Pancreas (tissue), 10 donors: ENCODE measurements around the gene RFTN2. TPM values are rescaled to one million over a fixed set of nuclear protein-coding genes. Genes with fewer than 3 reads are reported as not detected.
"Not testable (repeated sequence)": the region's sequence is repeated elsewhere in the genome, so short reads cannot be mapped to it uniquely, and the experiment has no call there.

Source experiments
- ATAC-seq, 4 donors: fragments of 200-7000 bp; cut with Tn5 transposase; one replicate each; pipeline versions ENCODE4 v1.8.0 to v1.9.1; 2020; ENCODE audit warnings: mild to moderate bottlenecking in 4 of 4, moderate library complexity in 4 of 4
- DNase-seq, 6 donors: peaks; one replicate each; pipeline ENCODE4 v3.0.0-alpha.2; 2020
- FAIRE-seq: peaks from 2 replicates; lab custom pipeline; 2012; peaks lifted over from hg19 to GRCh38; lab: Jason Lieb, UNC
- H3K27ac ChIP-seq, 4 donors: fragments of 200-600 bp; sonication (generic); 1 replicate in 3 of 4; 2 replicates in 1 of 4; pipeline versions ENCODE4 v1.5.0 to v1.8.0; 2020
- H3K27me3 ChIP-seq, 4 donors: fragments of 200-600 bp; one replicate each; pipeline ENCODE4 v1.8.0; 2021
- H3K36me3 ChIP-seq, 3 donors: fragments of 200-600 bp; sonication (generic) in 1 of 3; one replicate each; pipeline versions ENCODE4 v1.5.0 to v1.8.0; 2020 to 2021
- H3K4me1 ChIP-seq, 3 donors: fragments of 200-600 bp; one replicate each; pipeline ENCODE4 v1.8.0; 2021
- H3K4me3 ChIP-seq, 4 donors: fragments of 200-600 bp; sonication (generic) in 2 of 4; one replicate each; pipeline versions ENCODE4 v1.5.0 to v1.8.0; 2020 to 2021
- H3K9me3 ChIP-seq, 4 donors: fragments of 200-600 bp; one replicate each; pipeline ENCODE4 v1.8.0; 2021
- CTCF ChIP-seq, 4 donors: fragments of 200-600 bp; sonication (generic) in 3 of 4; IDR thresholded peaks; one replicate each; pipeline versions ENCODE4 v1.5.0 to v1.8.0; 2021; ENCODE audit warnings: antibody characterized with exemption in 4 of 4
- WGBS, 2 donors: extraction: QIAGEN DNeasy Blood & Tissue Kit; methylation state at CpG; one replicate each; pipeline ENCODE4 v1.1.7; 2013; 5-methylcytosine and 5-hydroxymethylcytosine counted together
- intact Hi-C, 3 donors: fragments of 100-400 bp; cut with DNase I; formaldehyde crosslinking; loops; one replicate each; pipeline versions ENCODE4 v1.11.1 to v1.14.2; 2022
- polyA plus RNA-seq, 2 donors: library from polyadenylated mRNA; stranded (reverse); fragments of 200-250 nt; gene quantifications; one replicate each; pipeline ENCODE4 v1.2.3, GENCODE V29; 2013
- total RNA-seq, 6 donors: library from RNA; stranded (reverse); fragmentation: NEBNext Ultra II Directional in 4 of 6; extraction: Animal tissue kit (Norgen Biotek cat#: 25700) in 4 of 6; gene quantifications; one replicate each; pipeline versions ENCODE4 v1.2.1 to v1.2.4, GENCODE V29; 2021 to 2023
- donor health status: healthy with polysubstance abuse.
- donor health status: DM: no; HTN: no; CAD: no; lungs with moderate emphysema.
- donor health status: DM: no; HTN: no; CAD: no.
- donor health status: control.
- donor health status: control.
- donor health status: Bipolar disorder and iron deficiency.
- donor health status: DM: yes; HTN: yes; CAD: no.
- donor health status: DM: no; HTN: no; CAD: no.
- donor health status: DM: no; HTN: no; CAD: no.
- donor health status: DM: yes; HTN: yes; CAD: no.

Gene RFTN2
- total and polyA plus RNA-seq, 8 donors = 0.77 to 7.6 (median 1.6) TPM

GRCh38 chr2:197641666-197642065 is 33.7 kb downstream of the RFTN2 start:
- intact Hi-C loops = no loop called here
- no peaks in the 10 kb centered on the region for H3K27me3 ChIP-seq
- 80 to 83% methylated on average over 3 of the region's 3 CpGs for WGBS, 2 donors
- H3K4me3 ChIP-seq = no peak overlapping the region
- TF ChIP-seq CTCF (IDR thresholded peaks at IDR 0.05) = no peak
- no peaks in the 10 kb centered on the region for H3K4me1 ChIP-seq
- no peak overlapping the region for H3K27ac ChIP-seq
- ATAC-seq (no peak), FAIRE-seq (no peak), DNase-seq (no peak)
- no peaks in the 10 kb centered on the region for H3K9me3 ChIP-seq
- peaks cover 0 to 5% (median 0%) of the 10 kb centered on the region in 3 donors for H3K36me3 ChIP-seq

GRCh38 chr2:197640571-197641122 is 34.7 kb downstream of the RFTN2 start:
- H3K36me3 ChIP-seq, intact Hi-C loops, DNase-seq, H3K4me1 ChIP-seq, FAIRE-seq, H3K4me3 ChIP-seq, H3K27me3 ChIP-seq, H3K9me3 ChIP-seq, H3K27ac ChIP-seq, ATAC-seq: not testable (repeated sequence)
- 80 to 81% methylated on average over 11 to 12 of the region's 19 CpGs for WGBS, 2 donors

- ATAC-seq = no peak
- intact Hi-C loops = no loop called here
- no peak for FAIRE-seq
- Histone ChIP-seq H3K36me3 (no peaks in the 10 kb centered on the region), H3K27me3 (no peaks in the 10 kb centered on the region), H3K27ac (no peak overlapping the region), H3K4me3 (no peak overlapping the region), H3K9me3 (no peaks in the 10 kb centered on the region), H3K4me1 (no peaks in the 10 kb centered on the region)
- no peak for TF ChIP-seq CTCF (IDR thresholded peaks at IDR 0.05)
- DNase-seq = no peak
These were observed 42.2 kb downstream of the RFTN2 start for GRCh38 chr2:197633109-197633657.

GRCh38 chr2:197628043-197628500 is 47.3 kb downstream of the RFTN2 start:
- DNase-seq (no peak), FAIRE-seq (no peak), ATAC-seq (peak in 3 of 4 donors; percentile 52 to 82 (median 54))
- no peak for TF ChIP-seq CTCF (IDR thresholded peaks at IDR 0.05)
- intact Hi-C loops = no loop called here
- Histone ChIP-seq H3K4me1 (no peaks in the 10 kb centered on the region), H3K36me3 (no peaks in the 10 kb centered on the region), H3K27ac (peak overlapping the region in 2 of 4 donors; percentile 37 to 54), H3K9me3 (no peaks in the 10 kb centered on the region), H3K4me3 (no peak overlapping the region), H3K27me3 (no peaks in the 10 kb centered on the region)
- 26 to 41% methylated on average over 4 of the region's 4 CpGs for WGBS, 2 donors

- Histone ChIP-seq H3K4me3 (no peak overlapping the region), H3K27me3 (no peaks in the 10 kb centered on the region), H3K27ac (no peak overlapping the region), H3K4me1 (no peaks in the 10 kb centered on the region), H3K36me3 (no peaks in the 10 kb centered on the region), H3K9me3 (no peaks in the 10 kb centered on the region)
- TF ChIP-seq CTCF (IDR thresholded peaks at IDR 0.05) = no peak
- intact Hi-C loops = no loop called here
- ATAC-seq = no peak
- DNase-seq = no peak
- no peak for FAIRE-seq
- WGBS, 2 donors = 78 to 83% methylated on average over 7 of the region's 7 CpGs
These were observed 48.3 kb downstream of the RFTN2 start for GRCh38 chr2:197626965-197627625.
